Ovary (tissue), 3 donors: ENCODE data around the gene RNF44.
"Not testable (repeated sequence)": the region's sequence is repeated elsewhere in the genome, so short reads cannot be mapped to it uniquely, and the experiment has no call there.

Experiments used
- CTCF ChIP-seq, 3 donors: fragments of 450-650 bp in 2 of 3; fragments of 200-600 bp in 1 of 3; IDR thresholded peaks; one replicate each; pipeline versions ENCODE4 v1.5.1 to v1.8.0; 2016 to 2022; ENCODE audit warnings: antibody characterized with exemption in 3 of 3, mild to moderate bottlenecking in 1 of 3
- EP300 ChIP-seq: sonication (generic); formaldehyde crosslinking; IDR thresholded peaks from one replicate; pipeline ENCODE4 v1.6.1; 2017; ENCODE audit warnings: antibody characterized with exemption
- POLR2A ChIP-seq: fragments of 450-650 bp; IDR thresholded peaks from one replicate; pipeline ENCODE4 v1.6.1; 2017; ENCODE audit warnings: antibody characterized with exemption, mild to moderate bottlenecking, moderate library complexity
- donor health status: DM: no; HTN: no; CAD: no.

DNA sequence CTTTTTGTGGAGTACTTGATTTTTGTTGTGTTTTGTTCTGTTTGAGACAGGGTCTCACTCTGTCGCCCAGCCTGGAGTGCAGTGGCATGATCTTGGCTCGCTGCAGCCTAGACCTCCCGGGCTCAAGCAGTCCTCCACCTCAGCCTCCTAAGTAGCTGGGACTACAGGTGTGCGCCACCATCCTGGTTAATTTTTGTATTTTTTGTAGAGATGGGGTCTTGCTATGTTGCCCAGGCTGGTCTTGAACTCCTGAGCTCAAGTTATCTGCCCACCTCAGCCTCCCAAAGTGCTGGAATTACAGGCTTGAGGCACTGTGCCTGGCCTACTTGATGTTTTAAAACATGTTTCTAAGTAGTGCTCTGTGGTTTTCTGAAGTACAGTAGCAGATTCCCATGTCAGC lies 50.0 kb downstream of the RNF44 start:
- not testable (repeated sequence) for TF ChIP-seq CTCF (IDR thresholded peaks at IDR 0.05); POLR2A; EP300
